ENCODE measurements around the gene PRPF40A.

Gene PRPF40A

GRCh38 chr2:152743002-152743401 lies 25.7 kb upstream of the PRPF40A start:
- TF ChIP-seq CTCF (IDR thresholded peaks at IDR 0.05) = peak; percentile 56

DNA sequence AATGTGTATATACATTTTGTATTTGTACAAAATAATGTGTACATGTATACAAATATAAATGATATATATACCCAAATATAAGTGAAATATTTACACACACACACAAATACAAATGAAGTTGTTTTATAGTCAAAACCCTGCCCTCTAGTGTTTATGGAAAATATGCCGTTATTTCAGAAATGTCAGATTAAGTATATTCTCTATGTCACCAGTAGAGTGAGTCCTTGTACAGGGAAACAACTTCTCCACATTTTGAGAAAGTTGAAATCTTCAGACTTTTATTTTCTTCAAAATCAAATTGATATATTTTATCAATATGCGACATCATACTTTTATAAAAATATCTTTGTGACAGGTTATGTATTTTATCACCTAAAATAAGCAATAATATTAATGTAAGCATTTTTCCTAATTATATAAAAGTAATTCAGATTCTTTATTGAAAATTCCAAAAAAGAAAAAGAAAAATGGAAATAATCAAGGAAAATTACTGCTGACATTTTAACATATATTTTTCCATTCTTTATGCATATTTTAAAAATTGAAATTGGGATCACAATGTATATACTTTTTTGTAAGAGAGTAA lies 23.6 kb upstream of the PRPF40A start:
- peak; percentile 84 for TF ChIP-seq CTCF (IDR thresholded peaks at IDR 0.05)

DNA sequence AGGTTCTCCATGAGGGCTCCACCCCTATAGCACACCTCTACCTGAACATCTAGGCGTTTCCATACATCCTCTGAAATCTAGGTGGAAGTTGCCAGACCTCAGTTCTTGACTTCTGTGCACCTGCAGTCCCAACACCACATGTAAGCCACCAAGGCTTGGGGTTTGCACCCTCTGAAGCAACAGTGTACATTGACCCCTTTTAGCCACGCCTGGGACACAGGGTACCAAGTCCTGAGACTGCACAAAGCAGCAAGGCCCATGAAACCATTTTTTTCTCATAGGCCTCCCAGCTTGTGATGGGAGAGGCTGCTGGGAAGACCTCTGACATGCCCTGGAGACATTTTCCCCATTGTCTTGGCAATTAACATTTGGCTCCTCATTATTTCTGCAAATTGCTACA lies 21.2 kb upstream of the PRPF40A start:
- TF ChIP-seq CTCF (IDR thresholded peaks at IDR 0.05) = no peak

DNA sequence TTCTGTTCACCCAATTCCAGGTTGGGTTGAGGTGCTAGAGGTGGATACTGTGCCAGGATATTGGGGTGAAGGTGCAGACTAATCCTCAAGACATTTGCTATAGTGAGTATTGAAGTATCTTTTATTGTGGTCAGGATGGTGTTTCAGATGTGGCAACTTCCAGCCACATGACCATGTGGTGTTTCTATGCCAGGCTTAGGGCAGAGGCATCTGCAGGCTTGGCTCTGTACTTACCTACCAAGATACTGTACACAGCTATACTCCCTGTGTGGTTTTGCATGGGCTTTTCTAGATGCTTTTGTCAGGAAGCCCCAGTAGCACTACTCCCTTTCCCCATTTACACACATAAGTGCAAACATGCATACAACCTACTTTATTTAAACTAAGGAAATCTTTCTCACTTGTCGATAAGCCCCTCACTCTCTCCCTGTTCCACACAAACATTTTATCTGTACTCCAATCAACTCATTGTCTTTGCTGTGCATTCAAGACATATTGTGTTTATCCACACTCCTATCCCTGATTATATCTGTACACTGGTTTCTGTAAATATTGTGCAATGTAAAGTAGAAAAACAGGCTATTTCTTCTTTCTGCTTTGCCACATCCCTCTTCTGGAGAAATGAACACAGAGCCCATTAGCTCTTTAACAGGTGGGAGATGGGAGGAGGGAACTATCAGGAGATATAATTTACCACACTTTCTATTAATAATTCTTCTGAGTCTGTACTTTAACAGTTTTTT lies 13.5 kb upstream of the PRPF40A start:
- no peak for TF ChIP-seq CTCF (IDR thresholded peaks at IDR 0.05)

GRCh38 chr2:152729844-152730243 lies 12.6 kb upstream of the PRPF40A start:
- TF ChIP-seq CTCF (IDR thresholded peaks at IDR 0.05) = no peak

DNA sequence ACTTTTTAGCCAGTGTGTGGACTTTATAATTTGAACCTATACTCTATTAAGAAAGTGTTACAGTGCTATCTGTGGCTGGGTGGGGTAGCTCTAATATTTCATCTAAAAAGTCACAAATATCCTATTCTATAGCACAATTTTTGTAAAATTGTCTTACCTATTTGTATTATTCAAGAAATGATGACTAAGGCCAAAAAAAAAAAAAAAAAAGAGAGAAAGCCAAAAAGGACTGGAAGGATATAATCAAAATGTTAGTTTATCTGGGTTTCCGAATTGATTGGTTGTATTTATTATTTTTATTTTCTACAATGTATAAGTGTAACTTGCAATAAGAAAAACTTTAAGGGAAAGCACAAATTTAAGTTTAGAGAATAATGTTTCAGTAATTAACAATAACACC lies 6.7 kb upstream of the PRPF40A start:
- TF ChIP-seq CTCF (IDR thresholded peaks at IDR 0.05) = no peak

- no peak for TF ChIP-seq CTCF (IDR thresholded peaks at IDR 0.05)
These were observed 3.5 kb upstream of the PRPF40A start for GRCh38 chr2:152720794-152721193.
